Adipose tissue (tissue), 3 donors: Measurements from ENCODE around the gene EPX. TPM values are rescaled to one million over a fixed set of nuclear protein-coding genes. Genes with fewer than 3 reads are reported as not detected.

Experiments used
- H3K27ac ChIP-seq: one replicate; pipeline ENCODE4 v1.5.1; 2013; ENCODE audit warnings: low read depth, low read length
- WGBS, 3 donors: extraction: QIAGEN DNeasy Blood & Tissue Kit; methylation state at CpG; one replicate each; pipeline ENCODE4 v1.1.7; 2013; 5-methylcytosine and 5-hydroxymethylcytosine counted together
- polyA plus RNA-seq, 3 donors: library from polyadenylated mRNA; stranded (reverse); fragments of 200-250 nt; gene quantifications; one replicate each; pipeline ENCODE4 v1.2.3, GENCODE V29; 2013
- donor health status: healthy with polysubstance abuse.
- donor health status: Bipolar disorder and iron deficiency.
- donor health status: healthy.

Gene EPX
- polyA plus RNA-seq, 3 donors, result not detected

DNA sequence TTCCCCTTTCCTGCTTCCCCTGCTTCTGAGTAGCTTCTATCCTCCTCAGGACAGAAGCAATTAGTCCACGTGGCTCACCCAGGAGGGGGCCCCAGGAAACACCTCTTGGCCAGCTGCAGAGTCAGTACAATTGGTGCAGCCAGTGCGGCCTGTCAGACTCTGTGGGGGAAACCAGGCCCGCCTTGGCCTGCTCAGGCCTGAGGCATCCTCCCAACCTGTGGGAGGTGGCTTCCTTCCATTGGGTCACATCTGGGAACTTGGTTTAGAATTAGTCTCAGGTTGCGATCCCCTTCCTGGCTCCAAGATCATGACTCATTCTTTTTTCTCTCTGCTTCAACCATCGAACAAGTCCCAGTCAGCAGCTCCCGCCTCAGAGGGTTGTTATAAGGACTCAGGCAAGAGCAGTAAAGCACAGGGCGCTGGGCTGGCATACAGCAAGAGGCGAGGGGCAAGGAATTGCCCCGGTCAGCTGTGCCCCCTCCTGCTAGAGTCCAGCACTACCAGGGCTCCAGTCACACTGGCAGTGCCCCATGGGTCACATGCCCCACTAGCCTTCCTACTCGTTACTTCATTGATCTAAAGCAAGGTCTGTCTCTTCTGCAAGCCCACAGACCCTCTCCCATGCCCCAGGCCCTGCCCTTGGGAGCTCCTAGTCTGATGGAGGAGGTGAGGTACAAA, 8.1 kb upstream of the EPX start:
- no peak overlapping the region for H3K27ac ChIP-seq
- WGBS, 3 donors, result 60 to 66% (median 60%) methylated on average over 10 of the region's 10 CpGs

DNA sequence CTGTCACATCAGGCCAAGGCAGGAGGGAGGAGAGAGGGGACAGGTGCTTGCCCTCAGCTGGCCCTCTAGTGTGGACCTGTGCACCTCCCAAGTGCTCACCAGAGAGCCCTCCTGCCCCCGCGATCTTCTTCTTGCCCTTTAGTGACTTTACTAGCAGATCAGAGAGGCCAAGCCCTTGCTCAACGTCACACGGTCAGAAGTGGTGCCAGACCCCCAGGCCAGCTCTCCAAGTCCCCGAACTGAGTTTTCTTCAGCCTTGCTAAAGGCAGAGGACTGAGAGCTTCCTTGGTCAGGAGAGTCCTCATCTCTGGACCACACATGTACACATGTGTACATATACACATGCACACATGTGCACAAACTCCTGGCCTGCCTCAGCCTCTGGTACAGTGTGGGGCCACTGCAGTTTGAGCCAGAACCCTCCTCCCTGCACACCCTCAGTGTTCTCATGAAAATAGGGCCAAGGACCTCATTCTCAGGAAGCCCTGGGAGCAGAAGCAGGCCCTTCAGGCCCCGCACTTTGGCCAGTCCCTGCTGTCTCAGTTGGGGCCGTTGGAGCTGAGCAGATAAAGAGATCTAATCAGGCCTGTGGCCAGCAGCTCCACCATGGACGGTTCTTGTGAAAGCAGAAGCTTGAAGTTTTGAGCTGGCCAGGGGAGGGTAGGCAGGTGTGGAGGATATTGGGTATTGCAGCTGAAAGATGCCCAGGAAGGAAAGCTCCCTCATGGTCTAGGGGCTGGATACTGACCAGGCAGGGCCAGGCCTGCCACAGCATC, 7.4 kb upstream of the EPX start:
- WGBS, 3 donors, result 72 to 80% (median 73%) methylated on average over 8 of the region's 8 CpGs
- H3K27ac ChIP-seq, result no peak overlapping the region

DNA sequence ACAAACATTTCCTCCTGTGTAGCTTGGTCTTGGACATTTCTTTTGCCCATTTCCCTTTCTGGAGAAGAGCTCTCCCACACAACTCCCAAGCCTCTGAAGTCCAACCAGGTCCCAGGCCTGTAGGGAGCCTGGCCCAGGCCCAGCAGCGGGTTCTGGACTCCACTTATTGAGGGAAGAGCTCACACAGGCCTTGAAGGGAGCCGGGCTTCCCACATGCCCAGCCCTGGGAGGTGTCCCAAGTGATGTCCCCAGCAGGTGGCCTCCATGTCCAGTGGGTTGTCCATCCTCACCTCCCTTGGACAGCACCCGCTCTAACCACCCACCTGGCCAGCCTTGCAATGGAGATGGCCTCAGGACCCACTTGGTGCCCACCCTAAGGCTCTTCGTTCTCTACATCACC, 5.9 kb upstream of the EPX start:
- no peak overlapping the region for H3K27ac ChIP-seq
- 85 to 91% (median 90%) methylated on average over 4 of the region's 4 CpGs for WGBS, 3 donors

DNA sequence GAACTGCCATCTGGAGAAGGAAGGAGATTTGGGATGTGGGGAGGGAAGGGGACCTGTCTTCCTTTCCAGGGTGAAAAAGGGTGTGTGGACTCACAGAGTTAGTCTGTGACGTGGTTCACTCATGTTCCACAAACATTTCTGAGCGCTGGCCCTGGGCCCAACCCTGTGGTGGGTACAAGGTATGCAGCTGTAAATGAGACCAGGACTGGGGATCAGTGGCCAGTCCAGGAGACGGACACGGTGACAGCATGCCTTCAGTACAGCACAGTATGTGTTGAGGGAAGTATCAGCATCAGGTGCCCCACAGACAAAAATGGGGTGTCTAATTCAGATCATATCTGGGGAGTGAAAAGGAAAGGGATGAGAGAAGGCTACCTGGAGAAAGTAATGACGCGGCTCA, 5.5 kb upstream of the EPX start:
- WGBS, 3 donors, result 86 to 97% (median 93%) methylated on average over 6 of the region's 6 CpGs
- no peak overlapping the region for H3K27ac ChIP-seq

DNA sequence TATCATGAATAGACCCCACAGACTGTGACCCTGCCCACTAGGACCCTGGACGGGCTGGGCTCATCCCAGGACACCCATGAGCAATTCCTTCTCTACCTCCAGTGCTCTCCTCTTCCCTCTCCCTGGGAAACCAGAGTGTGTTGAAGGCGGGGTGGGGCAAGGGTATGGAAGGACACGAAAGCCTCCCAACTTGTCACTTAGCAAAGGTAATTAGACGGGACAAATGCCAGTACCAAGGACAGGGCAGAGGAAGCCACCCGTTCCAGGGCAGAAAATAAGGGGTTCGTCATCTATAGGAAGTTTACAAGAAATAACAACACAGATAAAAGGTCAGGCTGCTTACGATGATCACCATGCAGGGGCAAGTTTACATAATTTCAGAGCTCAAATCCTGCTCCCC, 4.9 kb upstream of the EPX start:
- WGBS, 3 donors, result 22 to 61% (median 57%) methylated on average over 7 of the region's 7 CpGs

DNA sequence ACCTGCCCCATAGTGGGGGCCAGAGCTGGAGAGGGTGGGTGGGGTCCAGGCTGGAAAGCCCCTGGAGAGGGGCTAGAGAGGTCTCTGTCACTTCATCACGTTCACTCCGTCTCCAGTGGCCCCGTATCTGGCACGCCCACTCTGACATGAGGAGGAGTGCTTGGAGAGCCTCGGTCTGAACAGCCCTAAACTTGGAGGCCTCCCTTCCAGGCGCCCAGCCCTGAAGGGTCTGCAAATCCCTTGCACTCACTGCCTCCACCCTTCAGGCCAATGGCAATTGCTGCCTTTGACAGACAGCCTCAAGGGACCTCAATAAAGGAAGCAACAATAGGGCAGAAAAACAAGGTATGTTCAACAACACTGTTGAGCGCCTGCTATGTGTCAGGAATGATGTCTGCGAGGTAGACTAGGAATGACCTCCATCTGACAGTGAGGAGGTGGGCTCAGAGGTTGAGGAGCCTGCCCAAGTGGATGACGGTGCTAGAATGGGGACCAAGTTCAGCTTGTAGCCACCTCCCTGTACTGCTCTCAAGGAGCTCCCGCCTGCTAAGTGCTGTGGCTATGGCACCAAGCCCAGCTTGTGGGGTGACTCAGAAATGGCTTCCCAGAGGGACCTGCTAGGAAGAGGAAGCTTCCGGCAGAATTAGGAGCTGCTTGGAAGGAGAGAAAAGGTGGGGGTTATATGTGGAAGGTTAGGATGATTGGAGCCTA, 2.9 kb upstream of the EPX start:
- 49 to 71% (median 50%) methylated on average over 10 to 11 of the region's 11 CpGs for WGBS, 3 donors

More for the DNA sequence above, 4.9 kb upstream of the EPX start:
- H3K27ac ChIP-seq, result no peak overlapping the region

DNA sequence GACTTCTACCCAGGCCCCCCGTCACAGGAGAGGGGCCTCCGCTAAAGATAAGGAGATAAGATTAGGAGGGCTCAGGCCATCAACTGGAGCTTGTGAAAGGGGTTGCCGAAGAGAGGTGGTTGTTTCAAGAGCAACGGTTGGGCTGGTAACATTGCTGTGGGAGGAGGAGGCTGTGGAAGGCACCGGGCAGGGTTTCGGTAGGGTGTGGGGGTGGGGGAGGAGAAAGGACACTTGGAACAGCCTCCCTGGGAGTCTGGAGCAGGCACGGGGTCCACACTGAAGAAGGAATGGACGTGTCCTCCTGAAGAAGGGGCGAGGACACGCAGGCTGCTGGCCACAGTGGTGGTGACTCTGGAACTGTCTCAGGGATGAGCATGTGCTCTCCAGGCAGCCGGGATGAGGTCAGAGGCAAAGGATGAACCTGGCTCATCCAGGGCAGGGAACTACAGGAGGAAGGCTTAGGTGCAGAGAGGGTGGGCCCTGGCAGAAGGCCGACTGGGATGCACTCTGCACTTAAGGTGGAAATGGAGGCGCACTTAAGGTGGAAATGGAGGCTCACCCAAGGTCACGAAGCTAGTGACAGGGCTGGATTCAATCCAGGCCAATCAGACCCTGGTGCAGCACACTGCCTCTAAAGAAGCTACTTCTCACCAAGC, 1.2 kb upstream of the EPX start:
- H3K27ac ChIP-seq, result no peak overlapping the region
- WGBS, 3 donors, result 36 to 46% (median 43%) methylated on average over 14 of the region's 14 CpGs

More for the DNA sequence above, 2.9 kb upstream of the EPX start:
- no peak overlapping the region for H3K27ac ChIP-seq

DNA sequence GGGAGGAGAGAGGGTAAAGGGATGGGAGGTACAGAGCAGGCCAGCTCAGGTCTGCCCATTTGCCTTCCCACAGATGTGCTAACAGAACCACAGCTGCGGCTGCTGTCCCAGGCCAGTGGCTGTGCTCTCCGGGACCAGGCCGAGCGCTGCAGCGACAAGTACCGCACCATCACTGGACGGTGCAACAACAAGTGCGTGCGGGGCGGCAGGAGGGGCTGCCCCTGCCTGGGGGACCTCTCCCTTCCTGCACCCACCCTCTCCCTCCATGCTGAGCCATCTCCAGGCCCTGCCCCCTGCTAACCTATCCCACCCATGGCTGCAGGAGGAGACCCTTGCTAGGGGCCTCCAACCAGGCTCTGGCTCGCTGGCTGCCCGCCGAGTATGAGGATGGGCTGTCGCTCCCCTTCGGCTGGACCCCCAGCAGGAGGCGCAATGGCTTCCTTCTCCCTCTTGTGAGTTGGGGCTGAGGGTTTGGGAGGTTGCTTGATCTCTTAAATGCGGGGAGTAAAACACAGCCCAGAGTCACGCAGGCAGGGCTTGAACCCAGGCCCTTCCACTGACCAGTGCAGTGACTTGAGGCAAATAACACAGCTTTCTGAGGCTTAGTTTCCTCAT, 1.2 kb downstream of the EPX start:
- H3K27ac ChIP-seq, result no peak overlapping the region
- 67 to 85% (median 74%) methylated on average over 18 of the region's 18 CpGs for WGBS, 3 donors

DNA sequence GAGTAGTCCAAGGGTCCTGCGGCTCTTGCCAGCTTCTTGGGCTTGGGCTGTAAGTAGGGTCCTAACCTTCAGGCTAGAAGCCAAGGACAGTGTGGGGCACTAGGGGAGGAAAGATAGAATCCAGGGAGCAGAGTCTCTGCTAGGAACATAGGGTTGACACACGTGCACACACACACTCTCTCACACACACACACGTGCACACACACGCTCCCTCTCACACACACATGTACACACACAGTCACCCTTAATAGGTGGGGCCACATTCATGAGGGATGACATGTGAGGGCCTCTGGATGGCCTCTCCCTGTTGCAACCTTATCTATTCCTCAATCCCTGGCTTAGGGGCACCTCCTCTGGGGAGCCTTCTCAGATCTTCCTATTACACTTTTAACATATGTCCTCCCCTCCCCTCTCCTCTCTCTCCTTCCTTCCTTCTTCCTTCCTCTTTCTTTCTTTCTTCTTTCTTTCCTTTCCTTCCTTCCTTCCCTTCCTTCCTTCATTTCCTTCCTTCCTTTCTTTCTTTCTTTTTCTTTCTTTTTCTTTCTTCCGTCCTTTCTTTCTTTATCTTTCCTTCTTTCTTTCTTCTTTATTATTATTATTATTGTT, 3.1 kb downstream of the EPX start:
- no peak overlapping the region for H3K27ac ChIP-seq
- WGBS, 3 donors, result 71 to 81% (median 79%) methylated on average over 5 of the region's 5 CpGs

DNA sequence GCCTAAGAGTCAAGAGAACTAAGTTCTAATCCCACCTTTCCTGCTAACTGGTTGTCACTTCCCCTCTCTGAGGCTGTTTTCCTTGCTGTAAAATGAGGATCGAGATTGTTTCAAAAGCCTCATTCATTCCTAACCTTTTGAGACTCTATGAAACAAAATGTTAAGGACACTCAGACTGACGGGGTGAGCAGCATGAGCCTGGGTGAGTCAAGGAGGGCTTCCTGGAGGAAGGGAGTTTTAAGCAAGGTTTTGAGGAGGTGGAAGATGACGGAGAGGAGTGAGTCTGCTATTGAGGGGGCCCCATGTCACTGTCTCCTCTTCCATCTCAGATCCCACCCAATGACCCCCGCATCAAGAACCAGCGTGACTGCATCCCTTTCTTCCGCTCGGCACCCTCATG, 4.1 kb downstream of the EPX start:
- 70 to 84% (median 82%) methylated on average over 7 of the region's 7 CpGs for WGBS, 3 donors

DNA sequence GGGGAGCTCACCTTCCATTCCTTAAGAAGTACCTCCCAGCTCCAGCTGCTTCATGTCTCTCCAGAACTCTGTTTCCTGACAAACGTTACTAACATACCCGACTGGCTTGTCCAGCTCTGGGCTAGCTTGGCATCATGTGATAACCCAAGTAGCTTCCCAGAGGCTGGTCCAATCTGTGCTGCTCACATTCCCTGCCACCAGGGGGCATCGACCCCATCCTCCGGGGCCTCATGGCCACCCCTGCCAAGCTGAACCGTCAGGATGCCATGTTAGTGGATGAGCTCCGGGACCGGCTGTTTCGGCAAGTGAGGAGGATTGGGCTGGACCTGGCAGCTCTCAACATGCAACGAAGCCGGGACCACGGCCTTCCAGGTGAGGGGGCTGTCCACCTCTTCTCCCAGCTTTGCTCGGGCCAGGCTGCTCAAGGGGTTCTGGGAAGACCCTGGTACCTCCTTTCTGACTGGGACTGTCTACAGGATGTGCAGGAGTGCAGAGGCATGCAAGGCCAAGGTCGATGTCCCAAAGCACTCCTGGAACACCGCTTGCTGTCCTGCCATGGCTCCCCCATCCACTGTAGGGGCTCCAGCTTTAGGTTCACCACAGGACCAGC, 7.6 kb downstream of the EPX start:
- WGBS, 3 donors, result 40 to 49% (median 41%) methylated on average over 14 of the region's 14 CpGs
- H3K27ac ChIP-seq, result no peak overlapping the region

More for the DNA sequence above, 4.1 kb downstream of the EPX start:
- no peak overlapping the region for H3K27ac ChIP-seq

DNA sequence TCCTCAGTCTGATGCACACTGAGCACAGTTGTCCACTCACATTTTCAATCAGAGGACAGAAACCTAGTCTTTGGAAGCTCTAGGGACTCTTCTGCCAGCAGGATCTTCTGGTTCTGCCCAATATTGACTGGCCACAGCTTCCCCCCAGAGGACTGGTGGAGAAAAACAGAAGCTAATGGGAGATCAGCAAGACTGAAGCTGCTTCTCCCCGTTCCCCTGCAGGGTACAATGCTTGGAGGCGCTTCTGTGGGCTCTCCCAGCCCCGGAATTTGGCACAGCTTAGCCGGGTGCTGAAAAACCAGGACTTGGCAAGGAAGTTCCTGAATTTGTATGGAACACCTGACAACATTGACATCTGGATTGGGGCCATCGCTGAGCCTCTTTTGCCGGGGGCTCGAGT, 10.3 kb downstream of the EPX start:
- no peak overlapping the region for H3K27ac ChIP-seq
- 74 to 91% (median 86%) methylated on average over 7 of the region's 7 CpGs for WGBS, 3 donors

DNA sequence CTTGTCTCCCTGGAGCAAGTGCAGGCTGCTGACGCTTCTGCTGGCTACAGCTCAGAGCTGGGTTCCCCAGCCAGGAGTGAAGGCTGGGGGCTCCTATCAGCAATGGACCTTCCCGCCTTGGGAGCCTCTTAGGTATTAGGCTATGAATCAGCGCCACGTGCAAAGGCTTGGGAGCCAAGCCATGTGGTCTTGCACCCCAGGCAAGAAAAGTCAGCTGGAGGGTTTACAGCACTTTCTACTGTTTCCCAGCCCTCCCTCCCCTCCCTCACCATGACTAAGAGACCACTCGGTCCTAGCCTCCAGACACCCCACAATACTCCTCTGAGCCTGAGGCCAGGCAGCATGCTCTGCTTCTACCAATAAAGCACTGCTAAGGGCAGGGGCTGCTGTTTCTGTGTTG, 12.3 kb downstream of the EPX start:
- 85 to 92% (median 86%) methylated on average over 5 of the region's 5 CpGs for WGBS, 3 donors
- H3K27ac ChIP-seq, result no peak overlapping the region

DNA sequence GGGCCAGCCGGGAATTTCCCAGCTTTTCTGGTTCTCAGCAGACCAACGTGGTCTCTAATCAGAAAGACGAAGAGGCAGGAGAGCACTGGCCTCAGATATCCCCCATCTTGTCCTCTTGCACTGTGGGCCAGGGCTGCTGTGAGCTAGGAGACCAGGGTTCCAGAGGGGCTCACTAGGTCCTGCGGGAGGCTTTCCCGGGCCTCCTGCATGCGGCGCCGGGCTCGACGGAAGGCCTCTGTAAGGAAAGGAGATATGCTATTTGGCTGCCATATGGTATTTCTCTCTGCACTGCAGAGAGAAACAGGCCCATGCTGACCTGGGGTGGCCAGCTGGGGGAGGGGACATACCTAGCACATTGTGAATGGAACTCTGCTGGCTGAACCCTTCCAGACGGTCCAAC, 13.4 kb downstream of the EPX start:
- WGBS, 3 donors, result 91 to 94% (median 92%) methylated on average over 11 of the region's 11 CpGs

DNA sequence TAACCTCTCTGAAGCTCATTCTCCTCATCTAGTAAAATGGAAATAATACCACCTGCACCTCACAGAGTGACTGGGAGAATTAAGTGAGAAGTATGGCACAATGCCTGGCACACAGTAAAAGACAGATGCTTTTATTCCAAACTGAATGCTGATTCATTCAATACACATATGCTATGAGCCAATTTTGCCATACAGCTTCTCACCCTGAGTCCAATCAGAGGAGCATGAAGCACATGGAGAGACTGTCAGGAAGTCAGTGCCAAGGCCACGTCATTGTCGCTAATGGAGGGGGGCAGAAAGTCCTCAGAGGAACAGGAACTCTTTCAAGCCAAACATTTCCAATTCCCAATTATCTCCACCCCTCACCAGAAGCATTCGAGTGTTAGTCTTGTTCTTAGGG, 14.9 kb downstream of the EPX start:
- WGBS, 3 donors, result 71 to 89% (median 83%) methylated on average over 3 of the region's 3 CpGs

More for the DNA sequence above, 13.4 kb downstream of the EPX start:
- no peak overlapping the region for H3K27ac ChIP-seq

DNA sequence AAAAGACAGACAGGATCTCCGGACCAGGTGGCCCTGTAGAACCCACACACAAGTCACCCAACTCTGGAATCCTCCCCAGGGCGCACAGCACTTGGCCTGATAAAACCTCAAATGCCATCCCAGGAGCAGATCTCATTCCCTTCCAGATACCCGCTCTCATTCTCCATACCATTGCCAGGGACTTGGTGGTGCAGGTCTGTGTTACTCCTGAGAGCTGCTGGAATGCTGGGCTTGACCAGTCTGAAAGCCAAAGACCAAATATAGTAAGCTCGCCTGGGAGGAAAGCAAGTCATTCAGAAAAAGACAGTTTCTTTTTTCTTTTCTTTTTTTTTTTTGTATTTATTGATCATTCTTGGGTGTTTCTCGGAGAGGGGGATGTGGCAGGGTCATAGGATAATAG, 15.8 kb downstream of the EPX start:
- no peak overlapping the region for H3K27ac ChIP-seq
- 81 to 93% (median 88%) methylated on average over 5 of the region's 5 CpGs for WGBS, 3 donors

More for the DNA sequence above, 14.9 kb downstream of the EPX start:
- H3K27ac ChIP-seq, result no peak overlapping the region

DNA sequence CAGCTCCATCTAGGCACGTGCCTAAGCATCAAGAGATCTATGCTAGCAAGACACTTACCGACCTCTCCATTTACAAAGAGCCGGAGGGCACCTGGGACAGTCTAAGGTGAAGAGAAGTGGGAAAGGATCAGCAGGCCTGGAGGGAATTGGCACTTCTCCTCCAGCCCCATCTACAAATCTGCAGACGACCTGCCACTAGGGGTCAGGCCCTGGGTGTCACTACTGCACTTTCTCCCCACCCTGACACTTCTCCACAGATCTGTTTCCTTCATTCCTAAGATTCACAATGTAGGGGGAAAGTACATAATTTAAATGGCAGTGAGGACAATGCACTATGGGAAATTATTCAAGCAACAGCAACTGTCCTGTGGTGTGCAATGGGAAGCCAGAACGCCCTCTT, 18.4 kb downstream of the EPX start:
- no peak overlapping the region for H3K27ac ChIP-seq
- 81 to 87% (median 86%) methylated on average over 5 of the region's 5 CpGs for WGBS, 3 donors

DNA sequence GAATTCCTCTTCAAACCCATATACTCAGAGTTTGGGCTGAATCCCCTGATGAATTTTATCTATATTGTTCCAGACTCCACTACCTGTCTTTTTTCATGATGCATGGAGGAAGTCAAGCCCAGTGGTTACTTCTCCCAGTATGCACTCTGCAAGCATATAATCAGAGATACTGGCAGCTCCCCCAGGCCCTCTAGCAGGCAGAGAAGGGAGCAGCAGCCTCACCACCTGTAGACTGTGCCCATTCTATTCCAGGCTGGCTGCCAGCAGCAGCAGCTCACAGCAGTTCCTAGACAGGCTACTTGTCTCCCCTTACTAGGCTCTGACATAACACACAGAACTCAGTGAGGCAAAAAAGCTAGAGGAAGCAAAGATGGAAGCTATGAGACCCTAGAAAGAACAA, 23.2 kb downstream of the EPX start:
- no peak overlapping the region for H3K27ac ChIP-seq
